Mesendoderm (in vitro differentiated cells): Measurements from ENCODE around the gene C21orf58.

Experiments used
- DNase-seq: peaks from one replicate; pipeline ENCODE4 v3.0.0; 2013
- H2AK5ac ChIP-seq: 2 replicates; pipeline ENCODE4 v1.6.1; 2013; ENCODE audit warnings: low read length, inconsistent platforms
- H2BK120ac ChIP-seq: 2 replicates; pipeline ENCODE4 v1.6.1; 2013; ENCODE audit warnings: low read depth, mild to moderate bottlenecking, low read length, moderate library complexity, mixed read lengths
- H2BK15ac ChIP-seq: replicated peaks from 2 replicates; pipeline ENCODE4 v1.6.1; 2013; ENCODE audit warnings: low read depth, mild to moderate bottlenecking, moderate library complexity
- H2BK5ac ChIP-seq: 2 replicates; pipeline ENCODE4 v1.6.1; 2013; ENCODE audit warnings: low read length, inconsistent platforms
- H3K18ac ChIP-seq: 2 replicates; pipeline ENCODE4 v1.6.1; 2013; ENCODE audit warnings: mild to moderate bottlenecking, low read length, mixed read lengths
- H3K23ac ChIP-seq: one replicate; pipeline ENCODE4 v1.6.1; 2013; ENCODE audit warnings: low read length
- H3K27ac ChIP-seq: 2 replicates; pipeline ENCODE4 v1.5.1; 2013; ENCODE audit warnings: low read depth, mild to moderate bottlenecking, inconsistent platforms, low read length, moderate library complexity
- H3K27me3 ChIP-seq: 2 replicates; pipeline ENCODE4 v1.6.1; 2013; ENCODE audit warnings: low read length, control low read depth, mild to moderate bottlenecking, inconsistent platforms; ENCODE audit not compliant: insufficient read depth, poor library complexity
- H3K36me3 ChIP-seq: 2 replicates; pipeline ENCODE4 v1.6.1; 2013; ENCODE audit warnings: low read length, inconsistent platforms; ENCODE audit not compliant: control insufficient read depth, insufficient read depth
- H3K4ac ChIP-seq: one replicate; pipeline ENCODE4 v1.6.1; 2013; ENCODE audit warnings: low read depth, mild to moderate bottlenecking, low read length, moderate library complexity
- H3K4me1 ChIP-seq: 2 replicates; pipeline ENCODE4 v1.6.1; 2013; ENCODE audit warnings: low read depth, low read length, inconsistent platforms; ENCODE audit not compliant: control insufficient read depth
- H3K4me2 ChIP-seq: 2 replicates; pipeline ENCODE4 v1.6.1; 2013; ENCODE audit warnings: low read length
- H3K4me3 ChIP-seq: 2 replicates; pipeline ENCODE4 v1.5.1; 2013; ENCODE audit warnings: mild to moderate bottlenecking, low read length
- H3K56ac ChIP-seq: one replicate; pipeline ENCODE4 v1.6.1; 2013; ENCODE audit warnings: low read length
- H3K79me1 ChIP-seq: 2 replicates; pipeline ENCODE4 v1.6.1; 2013; ENCODE audit warnings: low read length, inconsistent platforms
- H3K79me2 ChIP-seq: 2 replicates; pipeline ENCODE4 v1.6.1; 2013; ENCODE audit warnings: mild to moderate bottlenecking, low read length; ENCODE audit not compliant: control insufficient read depth, insufficient read depth
- H3K9ac ChIP-seq: 2 replicates; pipeline ENCODE4 v1.6.1; 2013; ENCODE audit warnings: low read length, inconsistent platforms
- H4K5ac ChIP-seq: one replicate; pipeline ENCODE4 v1.6.1; 2013; ENCODE audit warnings: low read length
- H4K8ac ChIP-seq: one replicate; pipeline ENCODE4 v1.6.1; 2013; ENCODE audit warnings: low read depth, mild to moderate bottlenecking, control low read depth, low read length, moderate library complexity
- WGBS: extraction: QIAGEN DNeasy Blood & Tissue Kit; methylation state at CpG from one replicate; pipeline ENCODE4 v1.1.7; 2013; ENCODE audit warnings: low lambda C conversion rate, missing lambda C conversion rate; ENCODE audit not compliant: insufficient coverage; ENCODE audit errors: extremely low coverage; 5-methylcytosine and 5-hydroxymethylcytosine counted together

C21orf58 gene

GRCh38 chr21:46326110-46326703 lies 2.5 kb upstream of the C21orf58 start:
- Histone ChIP-seq H3K9ac (no peak overlapping the region), H3K4me3 (no peak overlapping the region), H3K56ac (peak overlapping the region; percentile 54), H2BK15ac (no peak overlapping the region), H3K4ac (no peak overlapping the region), H3K79me2 (peaks cover 58% of the 10 kb centered on the region), H3K27me3 (no peaks in the 10 kb centered on the region), H4K8ac (no peak overlapping the region), H2AK5ac (no peak overlapping the region), H3K23ac (no peak overlapping the region), H4K5ac (no peak overlapping the region), H3K36me3 (no peaks in the 10 kb centered on the region), H3K79me1 (peaks cover 17% of the 10 kb centered on the region), H3K27ac (no peak overlapping the region), H3K4me1 (peaks cover 5% of the 10 kb centered on the region), H2BK5ac (no peak overlapping the region), H3K4me2 (no peak overlapping the region), H3K18ac (no peak overlapping the region), H2BK120ac (no peak overlapping the region)
- no CpG with 5 or more reads among the region's 15 CpGs for WGBS
- peak; percentile 14 for DNase-seq

- Histone ChIP-seq H2BK15ac (no peak overlapping the region), H4K5ac (no peak overlapping the region), H3K79me2 (peaks cover 59% of the 10 kb centered on the region), H3K23ac (peak overlapping the region; percentile 29), H4K8ac (no peak overlapping the region), H2AK5ac (no peak overlapping the region), H3K4me2 (peak overlapping the region; percentile 32), H3K4me1 (peaks cover 5% of the 10 kb centered on the region), H3K4ac (peak overlapping the region; percentile 97), H3K27ac (peak overlapping the region; percentile 91), H3K9ac (peak overlapping the region; percentile 93), H2BK120ac (peak overlapping the region; percentile 73), H3K4me3 (peak overlapping the region; percentile 81), H3K79me1 (peaks cover 18% of the 10 kb centered on the region), H3K27me3 (no peaks in the 10 kb centered on the region), H3K18ac (peak overlapping the region; percentile 98), H3K36me3 (no peaks in the 10 kb centered on the region), H3K56ac (peak overlapping the region; percentile 95), H2BK5ac (no peak overlapping the region)
- WGBS: no CpG with 5 or more reads among the region's 43 CpGs
- peak; percentile 88 for DNase-seq
Observed at GRCh38 chr21:46325073-46325912, 1.6 kb upstream of the C21orf58 start.

DNA sequence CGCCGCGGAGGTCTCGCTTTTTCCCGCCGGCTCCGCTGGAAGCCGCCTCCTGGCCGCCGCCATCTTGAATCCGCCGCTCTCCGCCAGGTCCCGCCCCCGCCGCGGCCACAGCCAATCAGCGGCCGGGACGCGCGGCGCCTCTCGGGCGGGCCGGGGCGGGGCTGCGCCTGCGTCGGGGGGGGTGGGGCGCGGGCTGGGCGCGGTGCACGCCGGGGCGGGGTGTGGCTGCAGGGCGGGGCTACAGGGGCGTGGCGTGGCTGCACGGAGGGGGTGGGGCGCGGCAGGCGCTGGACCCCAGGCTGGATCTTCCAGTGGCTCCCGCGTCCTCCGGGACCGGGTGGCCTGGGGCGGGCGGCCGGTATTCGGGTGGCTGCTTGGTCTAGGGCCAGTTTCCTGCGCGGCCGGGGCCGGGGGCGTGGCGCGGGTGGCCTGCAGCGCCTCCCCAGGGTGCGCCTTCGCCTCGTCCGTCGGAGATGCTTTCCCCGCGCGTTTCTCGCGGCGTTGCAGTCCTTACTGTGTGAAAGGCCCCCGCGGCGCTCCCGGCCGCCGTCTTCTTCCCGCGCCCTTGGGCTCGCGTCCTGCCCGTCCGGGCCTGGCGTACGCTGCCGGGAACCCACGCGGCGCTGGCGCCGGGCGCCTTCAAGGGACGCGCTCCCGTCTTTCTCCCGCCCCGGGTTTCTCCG lies 861 bp upstream of the C21orf58 start:
- peaks cover 15% of the 10 kb centered on the region for H3K79me1 ChIP-seq
- peak overlapping the region; percentile 97 for H3K4ac ChIP-seq
- peak overlapping the region; percentile 91 for H2BK120ac ChIP-seq
- peak overlapping the region; percentile 98 for H3K18ac ChIP-seq
- H3K56ac ChIP-seq: peak overlapping the region; percentile 98
- H3K4me3 ChIP-seq: peak overlapping the region; percentile 95
- H3K79me2 ChIP-seq: peaks cover 53% of the 10 kb centered on the region
- no peak overlapping the region for H4K5ac ChIP-seq
- no peaks in the 10 kb centered on the region for H3K27me3 ChIP-seq
- H3K23ac ChIP-seq: peak overlapping the region; percentile 81
- H3K36me3 ChIP-seq: no peaks in the 10 kb centered on the region
- H3K27ac ChIP-seq: peak overlapping the region; percentile 91
- peak overlapping the region; percentile 83 for H2BK5ac ChIP-seq
- H3K9ac ChIP-seq: peak overlapping the region; percentile 98
- no CpG with 5 or more reads among the region's 98 CpGs for WGBS
- peak overlapping the region; percentile 90 for H4K8ac ChIP-seq
- peaks cover 5% of the 10 kb centered on the region for H3K4me1 ChIP-seq
- no peak overlapping the region for H2AK5ac ChIP-seq
- no peak overlapping the region for H2BK15ac ChIP-seq
- peak overlapping the region; percentile 32 for H3K4me2 ChIP-seq
- peak; percentile 87 for DNase-seq

DNA sequence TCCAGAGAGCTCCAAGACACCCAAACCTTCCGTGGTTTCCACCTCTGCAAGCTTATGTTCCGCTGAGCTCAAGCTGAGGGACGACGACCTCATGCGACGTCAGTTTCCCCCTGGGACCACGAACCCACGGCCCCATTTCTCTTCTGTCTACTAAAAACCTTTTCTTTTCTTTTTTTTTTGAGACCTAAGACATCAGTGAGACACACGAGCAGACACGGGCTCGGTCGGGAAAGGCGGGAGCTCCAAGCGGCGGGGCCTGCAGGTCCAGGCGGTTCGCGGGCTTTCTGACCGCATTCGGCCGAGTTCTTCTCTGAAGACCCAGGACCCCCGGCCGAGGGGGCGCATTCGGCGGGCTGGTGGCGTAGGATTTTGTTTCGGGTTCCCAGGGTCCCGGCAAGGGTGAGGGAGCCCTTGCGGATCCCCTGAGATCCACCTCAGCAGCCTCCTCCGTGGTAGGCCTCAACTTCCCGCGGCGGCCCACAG lies 402 bp downstream of the C21orf58 start:
- Histone ChIP-seq H3K79me1 (peaks cover 15% of the 10 kb centered on the region), H4K8ac (peak overlapping the region; percentile 59), H3K18ac (peak overlapping the region; percentile 92), H3K9ac (peak overlapping the region; percentile 80), H3K4me1 (peaks cover 8% of the 10 kb centered on the region), H4K5ac (no peak overlapping the region), H2BK120ac (peak overlapping the region; percentile 95), H2BK5ac (peak overlapping the region; percentile 54), H3K4me2 (peak overlapping the region; percentile 99), H2AK5ac (no peak overlapping the region), H3K27me3 (no peaks in the 10 kb centered on the region), H3K56ac (peak overlapping the region; percentile 96), H2BK15ac (no peak overlapping the region), H3K79me2 (peaks cover 48% of the 10 kb centered on the region), H3K4ac (peak overlapping the region; percentile 99), H3K4me3 (peak overlapping the region; percentile 45), H3K23ac (peak overlapping the region; percentile 83), H3K36me3 (no peaks in the 10 kb centered on the region), H3K27ac (peak overlapping the region; percentile 86)
- DNase-seq: no peak
- no CpG with 5 or more reads among the region's 34 CpGs for WGBS

DNA sequence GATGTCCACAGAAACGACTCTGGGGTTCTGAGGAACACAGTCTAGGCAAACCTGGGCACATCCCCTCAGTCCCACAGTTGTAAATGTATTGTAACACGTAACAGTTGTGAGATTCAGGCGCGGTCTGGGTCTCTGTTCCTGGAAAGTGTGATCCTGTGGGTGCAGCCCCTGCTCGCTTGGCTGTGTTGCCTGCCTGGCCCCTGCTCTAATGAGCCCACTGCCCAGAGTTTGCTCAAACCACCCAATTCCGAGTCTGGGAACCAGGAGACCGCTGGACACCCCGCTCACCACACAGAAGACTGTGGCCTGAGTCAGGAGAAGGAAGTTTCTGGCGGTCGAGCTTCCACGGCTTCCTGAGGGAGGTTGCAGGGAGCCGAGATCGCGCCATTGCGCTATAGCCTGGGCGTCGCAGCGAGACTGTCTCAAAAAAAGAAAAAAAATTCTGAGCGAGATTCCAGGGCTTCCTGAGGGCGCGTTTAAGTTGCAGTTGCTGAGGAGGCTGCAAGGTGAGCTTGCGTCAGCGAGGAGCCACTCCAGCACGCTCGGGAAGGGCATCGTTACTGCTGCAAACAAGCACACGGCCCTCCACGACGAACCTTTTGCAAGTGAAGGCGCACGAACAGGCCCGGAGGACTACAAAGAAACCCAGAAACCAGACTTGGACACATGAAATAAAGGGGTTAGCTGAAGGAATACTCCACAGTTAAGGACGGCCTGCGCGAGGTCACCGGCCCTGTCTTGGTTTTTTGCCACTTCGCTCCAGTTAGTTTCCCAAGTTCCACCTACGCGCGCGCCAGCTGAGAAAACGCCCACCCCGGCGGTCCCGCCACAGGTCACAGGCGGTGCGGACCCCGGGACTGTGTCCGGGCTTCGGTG lies 1.1 kb downstream of the C21orf58 start:
- Histone ChIP-seq H3K4me2 (peak overlapping the region; percentile 99), H3K27me3 (no peaks in the 10 kb centered on the region), H3K79me2 (peaks cover 42% of the 10 kb centered on the region), H3K4me1 (peaks cover 10% of the 10 kb centered on the region), H3K9ac (peak overlapping the region; percentile 80), H4K5ac (no peak overlapping the region), H3K56ac (peak overlapping the region; percentile 96), H4K8ac (no peak overlapping the region), H3K4me3 (peak overlapping the region; percentile 45), H3K18ac (peak overlapping the region; percentile 92), H3K36me3 (no peaks in the 10 kb centered on the region), H3K23ac (peak overlapping the region; percentile 97), H2BK15ac (no peak overlapping the region), H3K4ac (peak overlapping the region; percentile 99), H2AK5ac (no peak overlapping the region), H3K27ac (peak overlapping the region; percentile 86), H2BK5ac (no peak overlapping the region), H2BK120ac (peak overlapping the region; percentile 19), H3K79me1 (peaks cover 13% of the 10 kb centered on the region)
- no CpG with 5 or more reads among the region's 50 CpGs for WGBS
- peak; percentile 57 for DNase-seq
